Heart right ventricle (tissue), 16 donors: ENCODE measurements around the gene IDH1. TPM values are rescaled to one million over a fixed set of nuclear protein-coding genes. Genes with fewer than 3 reads are reported as not detected.
"Not testable (repeated sequence)": the region's sequence is repeated elsewhere in the genome, so short reads cannot be mapped to it uniquely, and the experiment has no call there.

Experiments
- ATAC-seq, 8 donors: fragments of 200-7000 bp; cut with Tn5 transposase; one replicate each; pipeline ENCODE4 v1.9.1; 2020; ENCODE audit warnings: mild to moderate bottlenecking in 8 of 8, moderate library complexity in 8 of 8, moderate number of reproducible peaks in 1 of 8
- DNase-seq, 2 donors: peaks; one replicate each; pipeline ENCODE4 v3.0.0-alpha.2; 2020
- H3K27ac ChIP-seq, 10 donors: fragments of 200-600 bp; sonication (generic) in 2 of 10; one replicate each; pipeline versions ENCODE4 v1.5.0 to v1.8.0; 2020 to 2022; ENCODE audit warnings: mild to moderate bottlenecking in 3 of 10
- H3K27me3 ChIP-seq, 7 donors: fragments of 200-600 bp; one replicate each; pipeline ENCODE4 v1.8.0; 2021 to 2022; ENCODE audit warnings: mild to moderate bottlenecking in 2 of 7
- H3K36me3 ChIP-seq, 9 donors: fragments of 200-600 bp; sonication (generic) in 1 of 9; one replicate each; pipeline versions ENCODE4 v1.5.0 to v1.8.0; 2020 to 2022; ENCODE audit warnings: mild to moderate bottlenecking in 2 of 9
- H3K4me1 ChIP-seq, 9 donors: fragments of 200-600 bp; sonication (generic) in 1 of 9; one replicate each; pipeline versions ENCODE4 v1.5.0 to v1.8.0; 2020 to 2022; ENCODE audit warnings: mild to moderate bottlenecking in 4 of 9
- H3K4me3 ChIP-seq, 10 donors: fragments of 200-600 bp; sonication (generic) in 2 of 10; one replicate each; pipeline versions ENCODE4 v1.5.0 to v1.8.0; 2020 to 2022; ENCODE audit warnings: mild to moderate bottlenecking in 7 of 10, moderate library complexity in 2 of 10
- H3K9me3 ChIP-seq, 11 donors: fragments of 200-600 bp in 10 of 11; sonication (generic) in 2 of 11; one replicate each; pipeline versions ENCODE4 v1.5.0 to v1.8.0; 2013 to 2022; ENCODE audit warnings: mild to moderate bottlenecking in 2 of 11, control low read depth in 1 of 11, moderate library complexity in 1 of 11
- CTCF ChIP-seq, 9 donors: fragments of 200-600 bp; sonication (generic) in 2 of 9; IDR thresholded peaks; one replicate each; pipeline versions ENCODE4 v1.5.0 to v1.8.0; 2021 to 2022; ENCODE audit warnings: antibody characterized with exemption in 9 of 9, mild to moderate bottlenecking in 5 of 9, moderate library complexity in 1 of 9
- WGBS, 2 donors: extraction: QIAGEN DNeasy Blood & Tissue Kit; methylation state at CpG; one replicate each; pipeline ENCODE4 v1.1.7; 2013; ENCODE audit warnings: inconsistent platforms in 1 of 2; 5-methylcytosine and 5-hydroxymethylcytosine counted together
- intact Hi-C, 10 donors: fragments of 100-400 bp; cut with DNase I; formaldehyde crosslinking; loops; one replicate each; pipeline versions ENCODE4 v1.11.1 to v1.14.2; 2022
- polyA plus RNA-seq, 2 donors: library from polyadenylated mRNA; stranded (reverse); fragments of 200-250 nt; gene quantifications; one replicate each; pipeline ENCODE4 v1.2.3, GENCODE V29; 2013
- total RNA-seq, 10 donors: library from RNA; stranded (reverse); fragmentation: NEBNext Ultra II Directional in 3 of 10; extraction: Animal tissue kit (Norgen Biotek cat#: 25700) in 3 of 10; gene quantifications; one replicate each; pipeline versions ENCODE4 v1.2.1 to v1.2.4, GENCODE V29; 2021 to 2023
- donor health status: Arrhythmogenic right ventricular cardiomyopathy.
- donor health status: ischemic (EF 13 %, LVEDD 7.1; RV severe dilation, severe dysfunction).
- donor health status: healthy with polysubstance abuse.
- donor health status: DM: no; HTN: yes; CAD: no.
- donor health status: DM: no; HTN: no; CAD: no.
- donor health status: ischemic (EF 25% LVEDD 6.9; RV normal size, moderate dysfunction).
- donor health status: ischemic (EF 25% LVEDD 5.7; RV mildly dilated, moderate dysfunction).
- donor health status: healthy.
- donor health status: DM: yes; HTN: yes; CAD: no.
- donor health status: Ischemic cardiomyopathy.
- donor health status: ischemic (EF 35%, LVEDD 5.7; RV mildly dilated, moderate dysfunction).
- donor health status: nonischemic (EF 11% LVEDD 7.7; RV severe dilation, severe dysfunction).
- donor health status: DM: yes; HTN: yes; CAD: no.
- donor health status: PGD.
- donor health status: ischemic (EF 29% LVEDD 5.4; RV normal size, mild dysfunction).
- donor health status: nonischemic (EF 23%, LVEDD 6.1; RV moderate dilation, normal function).

IDH1 gene
- total and polyA plus RNA-seq, 12 donors: 15.3 to 71.3 (median 31.8) TPM

DNA sequence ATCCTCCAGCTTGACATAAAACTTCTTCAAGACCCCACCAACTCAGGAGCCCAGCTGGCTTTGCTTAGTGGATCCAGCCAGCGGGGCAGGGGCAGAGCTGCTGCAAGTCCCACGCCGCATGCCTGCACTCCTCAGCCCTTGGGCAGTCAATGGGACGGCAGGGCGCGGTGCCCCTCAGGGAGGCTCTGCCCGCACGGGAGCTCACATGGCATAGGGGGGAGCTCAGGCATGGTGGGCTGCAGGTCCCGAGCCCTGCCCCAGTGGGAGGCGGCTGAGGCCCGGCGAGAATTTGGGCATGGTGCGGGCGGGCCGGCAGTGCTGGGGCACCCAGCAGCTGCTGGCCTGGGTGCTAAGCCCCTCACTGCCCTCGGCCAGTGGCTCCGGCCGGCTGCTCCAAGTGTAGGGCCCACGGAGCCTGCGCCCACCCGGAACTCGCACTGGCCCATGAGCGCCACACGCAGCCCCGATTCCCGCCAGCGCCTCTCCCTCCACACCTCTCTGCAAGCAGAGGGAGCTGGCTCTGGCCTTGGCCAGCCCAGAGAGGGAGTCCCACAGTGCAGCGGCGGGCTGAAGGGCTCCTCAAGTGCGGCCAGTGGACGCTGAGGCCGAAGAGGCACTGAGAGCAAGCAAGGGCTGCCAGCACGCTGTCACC lies 27.2 kb downstream of the IDH1 start:
- Histone ChIP-seq H3K4me1 (no peaks in the 10 kb centered on the region), H3K9me3 (peaks cover 0 to 9% (median 0%) of the 10 kb centered on the region in 11 donors), H3K27ac (no peak overlapping the region), H3K36me3 (no peaks in the 10 kb centered on the region), H3K27me3 (no peaks in the 10 kb centered on the region), H3K4me3 (no peak overlapping the region)
- TF ChIP-seq CTCF (IDR thresholded peaks at IDR 0.05): no peak
- DNase-seq (no peak), ATAC-seq (peak in 1 of 8 donors; percentile 34)
- intact Hi-C loops: no loop called here
- 94 to 95% methylated on average over 33 of the region's 33 CpGs for WGBS, 2 donors

GRCh38 chr2:208224802-208225201 lies 30.1 kb downstream of the IDH1 start:
- ATAC-seq (no peak), DNase-seq (no peak)
- H3K4me3 ChIP-seq: no peak overlapping the region
- no peak overlapping the region for H3K27ac ChIP-seq
- H3K27me3 ChIP-seq: no peaks in the 10 kb centered on the region
- H3K4me1 ChIP-seq: no peaks in the 10 kb centered on the region
- H3K36me3 ChIP-seq: no peaks in the 10 kb centered on the region
- intact Hi-C loops: no loop called here
- WGBS, 2 donors: 94 to 97% methylated on average over 2 of the region's 2 CpGs
- H3K9me3 ChIP-seq: no peaks in the 10 kb centered on the region
- no peak for TF ChIP-seq CTCF (IDR thresholded peaks at IDR 0.05)

GRCh38 chr2:208222351-208222750 lies 32.5 kb downstream of the IDH1 start:
- Histone ChIP-seq H3K4me3 (no peak overlapping the region), H3K27ac (no peak overlapping the region), H3K27me3 (no peaks in the 10 kb centered on the region), H3K4me1 (no peaks in the 10 kb centered on the region), H3K36me3 (no peaks in the 10 kb centered on the region), H3K9me3 (no peaks in the 10 kb centered on the region)
- intact Hi-C loops: no loop called here
- TF ChIP-seq CTCF (IDR thresholded peaks at IDR 0.05): no peak
- DNase-seq (no peak), ATAC-seq (no peak)
- WGBS, 2 donors: 82 to 91% methylated on average over 3 of the region's 3 CpGs

- intact Hi-C loops, H3K27me3 ChIP-seq, ATAC-seq, H3K36me3 ChIP-seq, DNase-seq, H3K4me3 ChIP-seq, H3K9me3 ChIP-seq, H3K27ac ChIP-seq, H3K4me1 ChIP-seq: not testable (repeated sequence)
- 85% methylated on average over 3 of the region's 3 CpGs for WGBS, 2 donors
These were observed 33.0 kb downstream of the IDH1 start for GRCh38 chr2:208221873-208222272.

- no peaks in the 10 kb centered on the region for H3K36me3 ChIP-seq
- TF ChIP-seq CTCF (IDR thresholded peaks at IDR 0.05): no peak
- intact Hi-C loops: no loop called here
- WGBS, 2 donors: 88 to 93% methylated on average over 9 of the region's 9 CpGs
- no peaks in the 10 kb centered on the region for H3K9me3 ChIP-seq
- no peak for ATAC-seq
- no peaks in the 10 kb centered on the region for H3K27me3 ChIP-seq
- DNase-seq: no peak
- no peaks in the 10 kb centered on the region for H3K4me1 ChIP-seq
- no peak overlapping the region for H3K4me3 ChIP-seq
- H3K27ac ChIP-seq: no peak overlapping the region
These were observed 44.0 kb downstream of the IDH1 start for GRCh38 chr2:208210688-208211451.
